A549 (cell line): ENCODE results near the gene RAB4B.

Experiments used
- BHLHE40 ChIP-seq: IDR thresholded peaks from 2 replicates; pipeline ENCODE4 v1.6.1; 2012; ENCODE audit warnings: low read depth, low read length, inconsistent platforms
- CBX8 ChIP-seq: fragments of 200-600 bp; sonication (generic); IDR thresholded peaks from 2 replicates; pipeline ENCODE4 v1.6.1; 2016
- HDAC2 ChIP-seq: fragments of 200-600 bp; sonication (generic); IDR thresholded peaks from 2 replicates; pipeline ENCODE4 v1.6.1; 2016
- KDM1A ChIP-seq: fragments of 200-600 bp; sonication (generic); IDR thresholded peaks from 2 replicates; pipeline ENCODE4 v1.6.1; 2016; ENCODE audit warnings: low read depth, mild to moderate bottlenecking
- MAZ ChIP-seq: fragments of 150-350 bp; IDR thresholded peaks from 2 replicates; pipeline ENCODE4 v1.6.1; 2014; ENCODE audit warnings: antibody characterized with exemption, low read depth, low read length, borderline replicate concordance
- NR3C1 ChIP-seq: fragments of >200 bp; sonication (Bioruptor Twin); formaldehyde crosslinking; IDR thresholded peaks from 3 replicates; pipeline ENCODE4 v1.6.1; 2017
- RAD21 ChIP-seq, 2 experiments: fragments of >200 bp in 1 of 2; sonication (Bioruptor Twin) in 1 of 2; formaldehyde crosslinking in 1 of 2; IDR thresholded peaks in 1 of 2; conservative IDR thresholded peaks in 1 of 2; 2 replicates in 1 of 2; 3 replicates in 1 of 2; pipeline ENCODE4 v1.6.1; 2012 to 2018; ENCODE audit warnings: inconsistent platforms in 1 of 2
- RNF2 ChIP-seq: fragments of 200-600 bp; sonication (generic); IDR thresholded peaks from 2 replicates; pipeline ENCODE4 v1.6.1; 2016; ENCODE audit warnings: low read depth, mild to moderate bottlenecking, antibody characterized with exemption, moderate library complexity, borderline replicate concordance
- SMC3 ChIP-seq: fragments of >200 bp; sonication (Bioruptor Twin); formaldehyde crosslinking; IDR thresholded peaks from 3 replicates; pipeline ENCODE4 v1.6.1; 2018; ENCODE audit warnings: inconsistent platforms
- ZFP36 ChIP-seq: fragments of 450-650 bp; IDR thresholded peaks from 2 replicates; pipeline ENCODE4 v1.6.1; 2014; ENCODE audit warnings: borderline replicate concordance; ENCODE audit not compliant: partially characterized antibody
- ZNF302 ChIP-seq: fragments of 250-450 bp; sonication (Bioruptor Pico); IDR thresholded peaks from 2 replicates; pipeline ENCODE4 v1.9.0; 2021; ENCODE audit warnings: inconsistent platforms, mild to moderate bottlenecking, moderate library complexity
- TF ChIP-seq, protein P1 (sequence below): fragments of >200 bp; sonication (Bioruptor Twin); formaldehyde crosslinking; IDR thresholded peaks from 3 replicates; pipeline ENCODE4 v1.5.1; 2016
- TF ChIP-seq, protein P2 (sequence below): IDR thresholded peaks from 2 replicates; pipeline ENCODE4 v1.6.1; 2012
- TF ChIP-seq, protein P3 (sequence below): fragments of >200 bp; sonication (Bioruptor Twin); formaldehyde crosslinking; IDR thresholded peaks from 2 replicates; pipeline ENCODE4 v1.6.1; 2016

DNA sequence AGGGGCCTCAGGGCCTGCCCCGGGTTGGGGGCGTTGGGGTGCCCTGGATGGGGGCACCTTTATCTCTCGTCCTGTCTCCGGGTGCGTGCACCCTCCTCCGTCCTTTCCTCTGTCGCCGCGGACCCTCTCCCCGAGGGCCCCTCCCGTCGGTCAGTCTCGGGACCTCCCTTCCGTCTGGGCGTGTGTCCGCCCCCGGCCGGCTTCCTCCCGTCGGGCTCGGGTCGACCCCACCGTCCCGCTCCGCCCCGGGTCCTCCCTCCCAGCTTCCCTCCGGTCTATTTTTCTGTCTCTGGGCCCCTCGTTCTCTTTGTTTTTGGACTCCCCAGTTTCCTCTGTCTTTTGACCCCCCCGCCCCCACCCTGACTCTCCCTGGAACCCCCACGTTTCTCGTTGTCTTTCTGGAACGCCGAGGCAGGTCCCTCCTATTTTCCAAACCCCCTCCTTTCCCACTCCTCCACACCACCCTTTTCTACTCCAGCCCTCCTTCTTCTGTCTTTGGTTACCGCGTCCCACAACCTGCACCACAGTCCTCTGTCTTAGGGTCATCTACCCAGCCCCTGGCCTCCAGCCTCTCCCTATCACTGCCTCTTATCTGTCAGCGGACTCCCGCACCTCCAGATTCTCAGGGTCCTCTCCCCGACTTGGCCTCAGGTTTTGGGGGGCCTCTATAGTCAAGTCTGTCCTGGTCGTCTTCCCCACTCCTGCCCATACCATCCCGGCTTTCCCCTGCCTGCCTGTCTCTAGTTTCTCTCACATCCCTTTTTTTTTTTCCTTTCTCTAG is 21.7 kb downstream of the RAB4B start:
- TF ChIP-seq NR3C1 (no peak), ZFP36 (no peak), CBX8 (no peak), RNF2 (no peak), KDM1A (no peak), RAD21 (conservative IDR thresholded peaks at IDR 0.05 in 1 of 2, IDR thresholded peaks at IDR 0.05 in 1 of 2) (no peak), ZNF302 (no peak), SMC3 (0 out of 3 replicates have a peak, but pooled peaks have one; percentile 1), BHLHE40 (no peak), MAZ (no peak), HDAC2 (no peak)
- TF ChIP-seq, protein P1, sequence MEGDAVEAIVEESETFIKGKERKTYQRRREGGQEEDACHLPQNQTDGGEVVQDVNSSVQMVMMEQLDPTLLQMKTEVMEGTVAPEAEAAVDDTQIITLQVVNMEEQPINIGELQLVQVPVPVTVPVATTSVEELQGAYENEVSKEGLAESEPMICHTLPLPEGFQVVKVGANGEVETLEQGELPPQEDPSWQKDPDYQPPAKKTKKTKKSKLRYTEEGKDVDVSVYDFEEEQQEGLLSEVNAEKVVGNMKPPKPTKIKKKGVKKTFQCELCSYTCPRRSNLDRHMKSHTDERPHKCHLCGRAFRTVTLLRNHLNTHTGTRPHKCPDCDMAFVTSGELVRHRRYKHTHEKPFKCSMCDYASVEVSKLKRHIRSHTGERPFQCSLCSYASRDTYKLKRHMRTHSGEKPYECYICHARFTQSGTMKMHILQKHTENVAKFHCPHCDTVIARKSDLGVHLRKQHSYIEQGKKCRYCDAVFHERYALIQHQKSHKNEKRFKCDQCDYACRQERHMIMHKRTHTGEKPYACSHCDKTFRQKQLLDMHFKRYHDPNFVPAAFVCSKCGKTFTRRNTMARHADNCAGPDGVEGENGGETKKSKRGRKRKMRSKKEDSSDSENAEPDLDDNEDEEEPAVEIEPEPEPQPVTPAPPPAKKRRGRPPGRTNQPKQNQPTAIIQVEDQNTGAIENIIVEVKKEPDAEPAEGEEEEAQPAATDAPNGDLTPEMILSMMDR = no peak
- TF ChIP-seq, protein P2, sequence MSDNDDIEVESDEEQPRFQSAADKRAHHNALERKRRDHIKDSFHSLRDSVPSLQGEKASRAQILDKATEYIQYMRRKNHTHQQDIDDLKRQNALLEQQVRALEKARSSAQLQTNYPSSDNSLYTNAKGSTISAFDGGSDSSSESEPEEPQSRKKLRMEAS = no peak
- TF ChIP-seq, protein P3, sequence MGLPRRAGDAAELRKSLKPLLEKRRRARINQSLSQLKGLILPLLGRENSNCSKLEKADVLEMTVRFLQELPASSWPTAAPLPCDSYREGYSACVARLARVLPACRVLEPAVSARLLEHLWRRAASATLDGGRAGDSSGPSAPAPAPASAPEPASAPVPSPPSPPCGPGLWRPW = no peak
